HT1080 (cell line): ENCODE measurements around the gene MAP3K19. TPM values are rescaled to one million over a fixed set of nuclear protein-coding genes. Genes with fewer than 3 reads are reported as not detected.

Source experiments
- DNase-seq: peaks from one replicate; pipeline ENCODE4 v3.0.0-alpha.2; 2015; ENCODE audit warnings: low read depth
- total RNA-seq: library from RNA; depleted of rRNA; stranded (reverse); fragments of >200 nt; shearing (Covaris generic); gene quantifications from 2 replicates; pipeline ENCODE4 v1.2.3, GENCODE V29; 2014; rRNA removed

MAP3K19 gene
- total RNA-seq, 1 experiment from 2014 or later, result not detected

GRCh38 chr2:134934641-134935040 lies 112.6 kb downstream of the MAP3K19 start:
- no peak for DNase-seq

DNA sequence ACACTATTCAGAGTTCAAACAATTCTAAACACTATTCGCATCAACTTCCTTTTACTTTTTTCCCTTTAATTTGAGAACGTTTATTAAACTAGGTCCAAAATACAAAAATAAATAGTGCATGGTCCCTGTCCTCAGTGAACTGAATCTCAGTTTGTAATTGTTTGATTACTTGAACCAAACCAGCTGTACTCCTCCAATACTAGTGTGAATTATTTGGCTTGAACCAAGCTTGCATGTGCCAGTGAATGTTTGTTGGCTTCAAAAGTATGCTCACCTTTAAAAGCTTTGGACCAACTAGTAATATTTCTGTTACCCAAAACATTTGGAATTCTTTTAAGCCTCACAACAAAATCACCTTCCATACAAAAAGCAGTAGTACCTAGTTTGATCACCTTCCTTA lies 113.1 kb downstream of the MAP3K19 start:
- DNase-seq, result no peak

DNA sequence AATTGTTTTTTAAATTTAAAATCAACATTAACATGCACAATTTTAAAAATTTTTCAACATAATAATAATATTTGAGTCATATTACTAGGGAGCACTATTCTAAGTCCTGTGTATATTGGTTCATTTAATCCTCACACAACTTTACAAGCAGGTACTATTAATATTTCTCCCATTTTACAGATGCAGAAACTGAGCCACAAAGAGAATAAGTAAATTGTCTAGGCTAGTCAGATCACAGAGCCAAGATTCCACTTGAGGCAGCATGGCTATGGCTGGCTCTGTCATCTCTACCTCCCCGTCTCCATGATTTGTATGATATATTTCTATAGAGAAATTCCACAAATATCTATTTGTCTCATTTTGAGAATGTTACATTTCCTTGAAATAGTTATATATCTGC lies 113.5 kb downstream of the MAP3K19 start:
- no peak for DNase-seq

DNA sequence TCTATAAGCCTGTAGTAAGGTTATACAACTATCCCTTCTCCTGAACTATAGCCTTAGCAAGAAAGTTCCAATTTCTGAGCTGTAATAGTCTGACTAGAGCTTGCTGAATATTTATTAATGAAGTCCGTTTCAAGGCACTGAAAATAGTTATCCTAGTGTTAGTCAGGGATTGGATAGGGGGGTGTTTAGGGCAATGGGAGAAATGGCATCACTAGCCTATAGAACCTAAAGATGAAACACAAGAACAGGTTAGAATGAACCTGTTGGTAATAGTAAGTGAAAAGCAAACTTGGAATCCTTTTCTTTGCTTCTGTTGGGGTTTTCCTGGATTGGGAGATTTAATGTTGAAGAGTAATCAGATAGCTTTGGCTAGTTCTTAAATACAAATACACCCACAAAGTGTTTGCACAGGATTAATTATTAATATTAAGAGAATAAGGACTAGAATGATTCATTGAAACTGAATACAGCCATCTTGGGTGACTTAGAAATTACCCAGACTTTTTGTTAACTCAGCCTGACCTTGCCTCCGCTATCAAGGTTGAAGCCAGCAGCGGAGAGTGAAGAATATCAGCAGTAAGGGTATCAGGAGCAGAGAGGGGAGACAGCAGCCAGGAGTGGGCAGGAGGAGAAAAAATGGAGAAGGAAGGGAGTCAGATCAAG lies 114.3 kb downstream of the MAP3K19 start:
- DNase-seq, result no peak

DNA sequence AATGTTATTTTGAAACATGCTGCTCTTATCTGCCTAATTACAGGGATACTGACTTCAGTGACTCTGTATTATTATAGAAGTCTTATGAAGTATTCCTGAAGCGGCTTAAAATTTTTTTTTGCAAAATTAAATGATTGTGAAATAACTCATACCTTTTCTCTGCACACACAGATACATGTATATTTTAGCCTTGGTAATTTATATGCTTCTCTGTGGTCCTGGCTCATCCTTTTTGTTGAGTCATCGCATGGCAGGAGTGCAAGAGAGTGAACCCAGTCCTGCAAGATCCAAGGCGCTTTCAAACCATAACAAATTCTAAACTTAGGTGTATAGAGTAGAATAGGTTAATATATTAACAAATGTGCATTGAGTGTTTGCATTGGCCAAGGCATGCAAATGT lies 120.1 kb downstream of the MAP3K19 start:
- peak; percentile 47 for DNase-seq

DNA sequence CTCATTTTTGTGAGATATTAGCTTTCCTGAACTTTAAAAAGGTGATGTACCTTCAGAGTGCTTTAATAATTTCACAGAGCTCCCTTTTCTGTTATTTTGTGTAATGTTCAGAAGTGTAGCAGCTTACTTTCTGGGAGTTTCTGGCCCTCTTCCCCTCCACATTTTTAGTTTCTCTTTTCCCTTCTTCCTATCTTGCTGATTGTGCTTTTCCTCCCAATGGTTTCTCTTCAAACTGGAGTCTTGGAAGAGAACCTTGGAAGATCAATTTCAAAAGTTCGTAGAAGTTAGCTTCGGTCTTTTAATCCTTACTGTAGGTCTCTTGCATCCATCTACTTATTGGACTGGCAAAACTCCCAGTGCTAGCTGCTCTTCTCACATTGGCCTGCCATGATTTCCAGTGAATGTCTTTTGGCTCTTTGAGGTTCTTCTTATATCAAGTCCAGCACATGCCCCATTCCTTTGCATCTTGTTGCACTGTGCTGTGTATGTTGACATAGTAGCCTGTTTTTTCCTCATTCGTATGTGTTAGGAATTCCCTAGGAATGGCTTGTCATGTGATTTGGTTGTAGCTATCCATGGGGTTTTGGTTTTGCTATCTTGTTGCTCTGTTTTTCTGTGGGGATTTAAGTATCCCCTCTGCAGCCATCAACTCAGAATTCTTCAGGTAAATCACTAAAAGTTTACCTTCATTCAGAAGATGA lies 120.9 kb downstream of the MAP3K19 start:
- no peak for DNase-seq

DNA sequence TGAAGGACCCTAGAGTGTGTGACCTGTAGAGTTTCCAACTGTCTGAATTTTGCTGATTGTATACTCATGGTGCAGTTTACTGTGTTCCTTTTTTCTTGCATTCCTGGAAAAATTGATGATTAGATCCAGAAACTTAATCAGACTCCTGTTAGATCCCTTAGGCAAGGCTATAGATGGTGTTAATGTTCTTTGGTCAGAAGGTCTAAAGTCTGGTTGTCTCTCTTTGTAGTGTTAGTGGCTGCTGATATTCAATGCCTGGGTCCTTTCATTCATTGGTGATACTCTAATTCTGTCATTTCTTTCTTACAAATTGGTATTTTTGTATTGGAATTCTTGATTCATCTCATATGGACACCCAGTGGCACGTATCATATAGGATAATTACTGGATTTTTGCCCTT lies 122.3 kb downstream of the MAP3K19 start:
- no peak for DNase-seq

- DNase-seq, result peak; percentile 11
Measured at GRCh38 chr2:134919341-134920210, 127.7 kb downstream of the MAP3K19 start.

- peak; percentile 99 for DNase-seq
Measured at GRCh38 chr2:134918526-134919340, 128.5 kb downstream of the MAP3K19 start, which contains the start of gene CCNT2. Gene CCNT2, plus strand, starts transcription at chr2:134918822. Its CDS starts 33 bp downstream, at chr2:134918855.

DNA sequence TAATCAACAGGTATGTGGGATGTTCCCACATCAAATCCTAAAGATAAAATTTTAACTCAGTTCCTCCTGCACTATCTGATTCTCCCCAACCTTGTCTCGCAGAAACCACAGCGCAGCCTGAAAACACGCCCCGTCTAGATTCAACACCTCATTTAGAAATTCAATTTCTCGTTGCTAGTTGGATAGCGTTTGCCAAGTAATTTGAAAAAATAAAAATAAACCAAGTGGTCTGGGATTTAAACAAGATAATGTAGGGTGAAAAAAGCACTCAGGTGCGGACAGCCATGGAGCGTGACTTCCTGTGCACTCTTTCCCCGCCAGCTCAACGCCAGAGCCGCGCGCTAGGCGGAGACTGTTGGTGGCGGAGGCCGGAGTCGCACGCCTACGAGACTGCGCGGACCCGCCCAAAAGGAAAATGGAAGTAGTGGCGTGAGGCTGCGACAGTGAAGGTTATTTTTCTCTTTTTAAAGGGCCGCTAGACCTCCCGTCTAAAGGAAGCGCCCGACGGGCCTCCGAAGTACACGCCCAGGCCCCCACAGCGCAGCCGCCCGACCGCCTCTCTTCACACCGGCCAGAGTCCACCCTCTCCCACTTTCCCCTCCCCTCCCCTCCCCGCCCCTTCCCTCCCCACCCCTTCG lies 129.2 kb downstream of the MAP3K19 start:
- DNase-seq, result no peak

GRCh38 chr2:134917360-134917865 lies 129.8 kb downstream of the MAP3K19 start:
- DNase-seq, result no peak

Other genes starting within 250 kb of the MAP3K19 start
- gene ACMSD, start 208.8 kb downstream of the MAP3K19 start, total RNA-seq, result not detected in 2 replicates
- gene CCNT2, start 128.6 kb downstream of the MAP3K19 start, total RNA-seq, result 10.8 and 15.6 TPM in 2 replicates
- 26.7 and 31.2 TPM in 2 replicates for gene RAB3GAP1, start 4.8 kb upstream of the MAP3K19 start, total RNA-seq